ENCODE results near the gene AOC3. TPM values are rescaled to one million over a fixed set of nuclear protein-coding genes. Genes with fewer than 3 reads are reported as not detected.

AOC3 gene, protein sequence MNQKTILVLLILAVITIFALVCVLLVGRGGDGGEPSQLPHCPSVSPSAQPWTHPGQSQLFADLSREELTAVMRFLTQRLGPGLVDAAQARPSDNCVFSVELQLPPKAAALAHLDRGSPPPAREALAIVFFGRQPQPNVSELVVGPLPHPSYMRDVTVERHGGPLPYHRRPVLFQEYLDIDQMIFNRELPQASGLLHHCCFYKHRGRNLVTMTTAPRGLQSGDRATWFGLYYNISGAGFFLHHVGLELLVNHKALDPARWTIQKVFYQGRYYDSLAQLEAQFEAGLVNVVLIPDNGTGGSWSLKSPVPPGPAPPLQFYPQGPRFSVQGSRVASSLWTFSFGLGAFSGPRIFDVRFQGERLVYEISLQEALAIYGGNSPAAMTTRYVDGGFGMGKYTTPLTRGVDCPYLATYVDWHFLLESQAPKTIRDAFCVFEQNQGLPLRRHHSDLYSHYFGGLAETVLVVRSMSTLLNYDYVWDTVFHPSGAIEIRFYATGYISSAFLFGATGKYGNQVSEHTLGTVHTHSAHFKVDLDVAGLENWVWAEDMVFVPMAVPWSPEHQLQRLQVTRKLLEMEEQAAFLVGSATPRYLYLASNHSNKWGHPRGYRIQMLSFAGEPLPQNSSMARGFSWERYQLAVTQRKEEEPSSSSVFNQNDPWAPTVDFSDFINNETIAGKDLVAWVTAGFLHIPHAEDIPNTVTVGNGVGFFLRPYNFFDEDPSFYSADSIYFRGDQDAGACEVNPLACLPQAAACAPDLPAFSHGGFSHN
- total RNA-seq = 1 to 10 TPM in 1 of 2 experiments, under 1 TPM in 1; 0.58 to 1.2 TPM
- polyA plus RNA-seq = not detected

DNA sequence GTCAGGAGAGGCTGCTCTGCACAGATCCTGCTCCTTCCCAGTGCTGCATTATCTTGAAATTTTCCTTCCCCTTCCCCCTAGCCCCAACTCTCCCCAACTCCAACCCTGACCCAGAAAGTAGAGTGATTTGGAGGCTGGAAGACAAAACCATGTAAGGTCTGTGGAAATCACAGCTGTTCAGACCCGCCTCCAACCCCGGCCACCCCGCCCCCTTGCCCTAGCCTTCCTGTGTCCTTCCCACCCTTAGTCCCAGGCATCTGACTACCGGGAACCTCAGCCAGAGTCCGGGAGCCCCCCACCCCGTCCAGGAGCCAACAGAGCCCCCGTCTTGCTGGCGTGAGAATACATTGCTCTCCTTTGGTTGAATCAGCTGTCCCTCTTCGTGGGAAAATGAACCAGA lies at the start of gene AOC3:
AOC3 (plus strand) TSS at position 246 of the 400 bp plus-strand sequence; CDS start at position 391, 145 bp downstream.
- ChIA-PET CTCF (ENCODE audit: partially characterized antibody) (no interaction called here), POLR2A (ENCODE audit: partially characterized antibody) (no interaction called here)

GRCh38 chr17:42803074-42803883 lies 47.7 kb upstream of the AOC3 start:
- H3K4me1 ChIP-seq (ENCODE audit: insufficient read depth, low read length) = peaks cover 6% of the 10 kb centered on the region
- intact Hi-C loops (cut with micrococcal nuclease) = no loop called here
- ChIA-PET CTCF (ENCODE audit: partially characterized antibody) (interaction anchor here (0.6 to 1.4 kb wide), 4 partner anchors 15 to 1561 kb away, joined by 3 to 5 read pairs (median 4); partner anchors contain the start of gene BECN1), POLR2A (ENCODE audit: partially characterized antibody) (no interaction called here)
- no peaks in the 10 kb centered on the region for H3K27me3 ChIP-seq (ENCODE audit: insufficient read depth, low read length)
- Mint-ChIP-seq H3K9me3 (no peaks in the 10 kb centered on the region), H3K27me3 (no peaks in the 10 kb centered on the region), H3K27ac (no peak overlapping the region), H3K4me3 (no peak overlapping the region), H3K36me3 (peaks cover 0 to 3% of the 10 kb centered on the region in 2 donors), H3K4me1 (peaks cover 4 to 7% (median 6%) of the 10 kb centered on the region in 4 donors)
- no peaks in the 10 kb centered on the region for H3K9me3 ChIP-seq (ENCODE audit: control insufficient read depth in 1 of 2, low read length in 2 of 2)
- H3K27ac ChIP-seq (ENCODE audit: low read depth, low read length) = no peak overlapping the region
- no peaks in the 10 kb centered on the region for H3K36me3 ChIP-seq (ENCODE audit: insufficient read depth, low read length)
- no peak for DNase-seq
- H3K4me3 ChIP-seq (ENCODE audit: low read length in 2 of 2) = no peak overlapping the region

More for the DNA sequence above, at the start of gene AOC3:
- Mint-ChIP-seq H3K4me3 (no peak within 1 kb of the TSS), H3K27ac (no peak within 1 kb of the TSS), H3K27me3 (peaks cover 2 to 3% of the 10 kb centered on the region in 2 donors), H3K9me3 (no peaks in the 10 kb centered on the region), H3K4me1 (peaks cover 0 to 2% (median 2%) of the 10 kb centered on the region in 4 donors), H3K36me3 (peaks cover 0 to 4% of the 10 kb centered on the region in 2 donors)
- no peaks in the 10 kb centered on the region for H3K36me3 ChIP-seq (ENCODE audit: insufficient read depth, low read length)
- DNase-seq = no peak
- no peaks in the 10 kb centered on the region for H3K4me1 ChIP-seq (ENCODE audit: insufficient read depth, low read length)
- intact Hi-C loops (cut with micrococcal nuclease) = no loop called here
- no peak within 1 kb of the TSS for H3K4me3 ChIP-seq (ENCODE audit: low read length in 2 of 2)
- H3K9me3 ChIP-seq (ENCODE audit: control insufficient read depth in 1 of 2, low read length in 2 of 2) = no peaks in the 10 kb centered on the region
- H3K27me3 ChIP-seq (ENCODE audit: insufficient read depth, low read length) = no peaks in the 10 kb centered on the region
- no peak within 1 kb of the TSS for H3K27ac ChIP-seq (ENCODE audit: low read depth, low read length)

DNA sequence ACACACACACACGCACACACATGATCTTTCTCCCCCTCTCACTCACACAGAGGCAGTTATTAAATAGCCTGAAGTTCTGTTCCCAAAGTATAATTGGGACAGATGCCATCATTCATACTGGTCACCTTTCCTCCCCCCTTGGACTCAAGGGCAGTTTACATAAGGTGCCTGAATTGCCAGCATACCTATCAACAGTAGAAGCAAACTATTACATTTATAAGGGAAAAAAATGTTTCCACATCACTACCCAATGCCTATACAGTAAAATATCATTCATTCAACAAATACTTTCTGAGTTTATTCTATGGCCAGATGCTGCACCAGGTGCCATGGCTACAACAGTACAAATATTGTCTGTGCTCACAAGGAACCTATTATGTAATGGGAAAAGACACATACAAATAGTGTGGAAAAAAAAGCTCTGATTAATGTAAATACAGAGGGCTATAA lies 46.1 kb upstream of the AOC3 start:
- peaks cover 1 to 7% of the 10 kb centered on the region in 2 donors for H3K36me3 Mint-ChIP-seq
- intact Hi-C loops (cut with micrococcal nuclease) = no loop called here
- ChIA-PET CTCF (ENCODE audit: partially characterized antibody) (interaction anchor here (1.3 kb wide), 1 partner anchor 41 kb away, joined by 4 read pairs; no protein-coding TSS in a partner anchor), POLR2A (ENCODE audit: partially characterized antibody) (no interaction called here)
- Histone ChIP-seq H3K36me3 (ENCODE audit: insufficient read depth, low read length) (no peaks in the 10 kb centered on the region), H3K4me3 (ENCODE audit: low read length in 2 of 2) (no peak overlapping the region), H3K27me3 (ENCODE audit: insufficient read depth, low read length) (no peaks in the 10 kb centered on the region), H3K4me1 (ENCODE audit: insufficient read depth, low read length) (no peaks in the 10 kb centered on the region), H3K9me3 (ENCODE audit: control insufficient read depth in 1 of 2, low read length in 2 of 2) (no peaks in the 10 kb centered on the region), H3K27ac (ENCODE audit: low read depth, low read length) (no peak overlapping the region)
- DNase-seq = no peak
- no peaks in the 10 kb centered on the region for H3K4me1 Mint-ChIP-seq
- H3K27me3 Mint-ChIP-seq = no peaks in the 10 kb centered on the region
- no peak overlapping the region for H3K4me3 Mint-ChIP-seq
- no peaks in the 10 kb centered on the region for H3K9me3 Mint-ChIP-seq
- peak overlapping the region in 1 of 7 donors; percentile 57 for H3K27ac Mint-ChIP-seq

GRCh38 chr17:42806249-42806648 lies 44.8 kb upstream of the AOC3 start:
- Mint-ChIP-seq H3K27ac (no peak overlapping the region), H3K4me1 (no peaks in the 10 kb centered on the region), H3K9me3 (no peaks in the 10 kb centered on the region), H3K4me3 (no peak overlapping the region), H3K36me3 (peaks cover 10 to 18% of the 10 kb centered on the region in 2 donors), H3K27me3 (no peaks in the 10 kb centered on the region)
- intact Hi-C loops (cut with micrococcal nuclease) = no loop called here
- no peak for DNase-seq
- H3K27ac ChIP-seq (ENCODE audit: low read depth, low read length) = no peak overlapping the region
- no peaks in the 10 kb centered on the region for H3K27me3 ChIP-seq (ENCODE audit: insufficient read depth, low read length)
- CTCF ChIA-PET (ENCODE audit: partially characterized antibody) = interaction anchor here (1.5 kb wide), 1 partner anchor 16 kb away, joined by 4 read pairs; no protein-coding TSS in a partner anchor
- no peaks in the 10 kb centered on the region for H3K4me1 ChIP-seq (ENCODE audit: insufficient read depth, low read length)
- no peak overlapping the region for H3K4me3 ChIP-seq (ENCODE audit: low read length in 2 of 2)
- POLR2A ChIA-PET (ENCODE audit: partially characterized antibody) = interaction anchor here (1.1 kb wide), 1 partner anchor 9 kb away, joined by 5 read pairs; no protein-coding TSS in a partner anchor
- H3K36me3 ChIP-seq (ENCODE audit: insufficient read depth, low read length) = peaks cover 12% of the 10 kb centered on the region
- H3K9me3 ChIP-seq (ENCODE audit: control insufficient read depth in 1 of 2, low read length in 2 of 2) = no peaks in the 10 kb centered on the region

DNA sequence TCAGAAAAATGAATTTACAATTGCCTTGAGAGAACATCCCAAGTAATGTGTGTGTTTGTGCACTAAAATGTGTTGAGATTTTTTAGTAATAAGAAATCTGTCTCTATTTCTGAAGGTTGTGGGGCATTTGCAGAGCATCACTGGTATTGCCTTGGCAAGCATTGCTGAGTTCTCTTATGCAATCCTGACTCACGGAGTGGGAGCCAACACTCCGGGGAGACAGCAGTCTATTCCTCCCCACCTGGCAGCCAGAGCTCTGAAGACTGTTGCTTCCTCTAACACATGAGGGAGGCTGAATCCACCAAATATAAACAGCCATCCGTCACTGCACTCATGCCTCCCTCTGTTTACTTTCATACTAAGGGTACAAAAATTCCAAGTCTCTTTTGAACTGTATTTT lies 41.7 kb upstream of the AOC3 start:
- Histone ChIP-seq H3K27ac (ENCODE audit: low read depth, low read length) (no peak overlapping the region), H3K4me1 (ENCODE audit: insufficient read depth, low read length) (no peaks in the 10 kb centered on the region), H3K9me3 (ENCODE audit: control insufficient read depth in 1 of 2, low read length in 2 of 2) (no peaks in the 10 kb centered on the region), H3K36me3 (ENCODE audit: insufficient read depth, low read length) (peaks cover 27% of the 10 kb centered on the region), H3K4me3 (ENCODE audit: low read length in 2 of 2) (no peak overlapping the region), H3K27me3 (ENCODE audit: insufficient read depth, low read length) (no peaks in the 10 kb centered on the region)
- intact Hi-C loops (cut with micrococcal nuclease) = no loop called here
- Mint-ChIP-seq H3K9me3 (no peaks in the 10 kb centered on the region), H3K4me3 (no peak overlapping the region), H3K36me3 (peaks cover 25 to 33% of the 10 kb centered on the region in 2 donors), H3K27ac (peak overlapping the region in 3 of 7 donors; percentile 32 to 36 (median 32)), H3K4me1 (no peaks in the 10 kb centered on the region), H3K27me3 (no peaks in the 10 kb centered on the region)
- no peak for DNase-seq
- ChIA-PET CTCF (ENCODE audit: partially characterized antibody) (interaction anchor here (2.6 kb wide), 1 partner anchor 10 kb away, joined by 7 read pairs; no protein-coding TSS in a partner anchor), POLR2A (ENCODE audit: partially characterized antibody) (no interaction called here)

DNA sequence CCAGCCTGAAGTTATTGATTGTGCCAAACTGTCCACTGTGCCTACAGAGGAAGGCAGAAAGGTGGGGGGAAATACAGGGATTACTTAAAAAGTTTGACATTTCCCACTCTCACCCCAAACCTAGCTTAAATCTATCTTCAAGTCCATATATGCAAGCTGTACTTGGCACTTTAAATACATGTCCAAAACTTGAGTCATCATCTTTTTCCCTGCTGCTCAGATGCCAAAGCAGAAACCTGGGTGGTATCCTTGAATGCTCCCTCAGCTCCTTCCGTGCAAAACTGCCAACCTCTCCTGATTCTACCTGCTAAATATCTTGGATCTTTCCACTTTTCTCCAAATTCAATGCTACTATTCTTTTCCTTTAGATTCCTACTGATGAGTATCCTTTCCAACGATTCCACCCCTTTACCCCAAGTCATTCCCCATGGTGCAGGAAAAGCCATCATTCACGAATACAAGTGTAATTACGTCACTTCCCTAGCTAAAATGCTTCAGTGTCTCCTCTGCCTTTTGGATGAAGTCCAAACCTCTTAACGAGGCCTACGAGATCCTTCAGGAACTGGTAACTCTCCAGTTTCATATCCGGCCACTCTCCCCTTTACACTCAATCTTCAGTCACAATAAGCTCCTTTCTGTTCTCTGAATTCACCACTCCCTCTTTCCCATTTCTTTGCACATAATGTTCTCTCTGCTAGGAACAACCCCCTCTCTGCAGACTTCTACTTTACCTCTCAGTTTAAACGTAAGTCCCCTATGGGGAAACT lies 36.2 kb upstream of the AOC3 start:
- Mint-ChIP-seq H3K4me1 (peaks cover 0 to 4% (median 2%) of the 10 kb centered on the region in 4 donors), H3K9me3 (no peaks in the 10 kb centered on the region), H3K4me3 (no peak overlapping the region), H3K27me3 (no peaks in the 10 kb centered on the region), H3K27ac (peak overlapping the region in 2 of 7 donors; percentile 6 to 9), H3K36me3 (peaks cover 56 to 76% of the 10 kb centered on the region in 2 donors)
- ChIA-PET CTCF (ENCODE audit: partially characterized antibody) (interaction anchor here (2.0 kb wide), 1 partner anchor 10 kb away, joined by 10 read pairs; the partner anchor contains the start of gene BECN1), POLR2A (ENCODE audit: partially characterized antibody) (interaction anchor here (0.6 to 1.4 kb wide), 3 partner anchors 8 to 19 kb away, joined by 3 to 5 read pairs (median 4); partner anchors contain the start of gene BECN1)
- Histone ChIP-seq H3K4me3 (ENCODE audit: low read length in 2 of 2) (no peak overlapping the region), H3K9me3 (ENCODE audit: control insufficient read depth in 1 of 2, low read length in 2 of 2) (no peaks in the 10 kb centered on the region), H3K36me3 (ENCODE audit: insufficient read depth, low read length) (peaks cover 74% of the 10 kb centered on the region), H3K4me1 (ENCODE audit: insufficient read depth, low read length) (no peaks in the 10 kb centered on the region), H3K27ac (ENCODE audit: low read depth, low read length) (no peak overlapping the region), H3K27me3 (ENCODE audit: insufficient read depth, low read length) (no peaks in the 10 kb centered on the region)
- no peak for DNase-seq
- intact Hi-C loops (cut with micrococcal nuclease) = no loop called here

Measured in CD4-positive, alpha-beta memory T cell (primary cell).